SK-N-MC (cell line): ENCODE data around the gene SCCPDH.
"Not testable (repeated sequence)": the region's sequence is repeated elsewhere in the genome, so short reads cannot be mapped to it uniquely, and the experiment has no call there.

Source experiments
- DNase-seq: peaks from one replicate; pipeline ENCODE4 v3.0.0-alpha.2; 2011; ENCODE audit warnings: low read depth, low spot score
- H3K27ac ChIP-seq: fragments of 200-600 bp; sonication (generic); 2 replicates; pipeline ENCODE4 v1.5.1; 2016; ENCODE audit warnings: mixed run types
- H3K36me3 ChIP-seq: fragments of 200-600 bp; sonication (generic); 2 replicates; pipeline ENCODE4 v1.6.1; 2017; ENCODE audit warnings: antibody characterized with exemption, low read length, mixed read lengths; ENCODE audit not compliant: insufficient read depth
- H3K4me3 ChIP-seq: fragments of 200-600 bp; sonication (generic); 2 replicates; pipeline ENCODE4 v1.5.1; 2016
- H3K9ac ChIP-seq: fragments of 200-600 bp; sonication (generic); 2 replicates; pipeline ENCODE4 v1.8.0; 2017; ENCODE audit warnings: mixed run types, mixed read lengths; ENCODE audit not compliant: insufficient read length
- H3K9me3 ChIP-seq: fragments of 200-600 bp; sonication (generic); 2 replicates; pipeline ENCODE4 v1.6.1; 2017; ENCODE audit warnings: low read depth, mild to moderate bottlenecking, antibody characterized with exemption, low read length, moderate library complexity, mixed read lengths
- EZH2 ChIP-seq: fragments of 200-600 bp; sonication (generic); IDR thresholded peaks from one replicate; pipeline ENCODE4 v1.6.1; 2017; ENCODE audit warnings: antibody characterized with exemption
- FOXP2 ChIP-seq: optimal IDR thresholded peaks from 2 replicates; pipeline ENCODE3; 2011; ENCODE audit warnings: mild to moderate bottlenecking, moderate library complexity; ENCODE audit not compliant: insufficient read depth; ENCODE audit errors: extremely low read length, control extremely low read depth
- POLR2AphosphoS5 ChIP-seq: IDR thresholded peaks from 2 replicates; pipeline ENCODE4 v1.6.1; 2012; ENCODE audit warnings: mild to moderate bottlenecking, low read depth, low read length, borderline replicate concordance

The SCCPDH gene

GRCh38 chr1:246722720-246723119 lies 1.5 kb upstream of the SCCPDH start:
- peaks cover 10% of the 10 kb centered on the region for H3K36me3 ChIP-seq
- no peaks in the 10 kb centered on the region for H3K9me3 ChIP-seq
- no peak overlapping the region for H3K4me3 ChIP-seq
- no peak overlapping the region for H3K9ac ChIP-seq
- DNase-seq, result no peak
- H3K27ac ChIP-seq, result no peak overlapping the region
- TF ChIP-seq FOXP2, result no peak
- TF ChIP-seq POLR2AphosphoS5, result no peak
- no peak for TF ChIP-seq EZH2

- peaks cover 22% of the 10 kb centered on the region for H3K36me3 ChIP-seq
- TF ChIP-seq FOXP2 (no peak), EZH2 (no peak), POLR2AphosphoS5 (0 out of 2 replicates have a peak, but pooled peaks have one; percentile 54)
- H3K4me3 ChIP-seq, result peak overlapping the region; percentile 88
- H3K9ac ChIP-seq, result peak overlapping the region; percentile 82
- no peak for DNase-seq
- H3K9me3 ChIP-seq, result no peaks in the 10 kb centered on the region
- no peak overlapping the region for H3K27ac ChIP-seq
These were observed 504 bp downstream of the SCCPDH start for GRCh38 chr1:246724731-246725095.

GRCh38 chr1:246725191-246725590 lies 982 bp downstream of the SCCPDH start:
- Histone ChIP-seq H3K36me3 (peaks cover 27% of the 10 kb centered on the region), H3K4me3 (peak overlapping the region; percentile 88), H3K27ac (no peak overlapping the region), H3K9ac (peak overlapping the region; percentile 82), H3K9me3 (no peaks in the 10 kb centered on the region)
- TF ChIP-seq FOXP2 (no peak), EZH2 (no peak)
- no peak for DNase-seq

GRCh38 chr1:246726255-246726679 lies 2.1 kb downstream of the SCCPDH start:
- no peak for DNase-seq
- Histone ChIP-seq H3K9ac (no peak overlapping the region), H3K4me3 (no peak overlapping the region), H3K27ac (no peak overlapping the region), H3K9me3 (no peaks in the 10 kb centered on the region), H3K36me3 (peaks cover 37% of the 10 kb centered on the region)
- no peak for TF ChIP-seq EZH2
- TF ChIP-seq POLR2AphosphoS5, result no peak
- TF ChIP-seq FOXP2, result no peak

GRCh38 chr1:246726881-246727280 lies 2.7 kb downstream of the SCCPDH start:
- peaks cover 41% of the 10 kb centered on the region for H3K36me3 ChIP-seq
- no peak overlapping the region for H3K27ac ChIP-seq
- no peak for DNase-seq
- no peak overlapping the region for H3K9ac ChIP-seq
- no peaks in the 10 kb centered on the region for H3K9me3 ChIP-seq
- no peak for TF ChIP-seq FOXP2
- no peak for TF ChIP-seq POLR2AphosphoS5
- TF ChIP-seq EZH2, result no peak
- no peak overlapping the region for H3K4me3 ChIP-seq

DNA sequence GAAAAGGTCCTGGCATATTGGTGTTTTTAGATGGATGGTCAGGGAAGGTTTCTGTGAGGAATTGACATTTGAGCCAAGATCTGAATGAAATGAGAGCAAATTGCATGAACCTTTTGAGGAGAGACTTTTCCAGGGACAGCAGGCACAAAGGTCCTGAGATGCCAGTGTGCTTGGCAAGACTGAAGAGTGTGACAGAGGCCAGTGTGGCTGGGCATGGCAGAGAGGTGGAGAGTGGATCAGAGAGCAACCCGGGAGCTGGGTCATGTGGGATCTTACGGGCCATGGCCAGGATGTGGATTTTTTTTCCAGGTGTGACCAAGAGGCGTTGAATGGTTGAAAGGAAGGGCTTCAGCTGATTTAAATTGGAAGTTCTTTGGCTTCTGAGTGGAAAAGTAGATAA lies 3.4 kb downstream of the SCCPDH start:
- H3K4me3 ChIP-seq, result no peak overlapping the region
- H3K9ac ChIP-seq, result no peak overlapping the region
- TF ChIP-seq FOXP2 (no peak), EZH2 (no peak), POLR2AphosphoS5 (no peak)
- H3K36me3 ChIP-seq, result peaks cover 45% of the 10 kb centered on the region
- DNase-seq, result no peak
- no peaks in the 10 kb centered on the region for H3K9me3 ChIP-seq
- H3K27ac ChIP-seq, result no peak overlapping the region

DNA sequence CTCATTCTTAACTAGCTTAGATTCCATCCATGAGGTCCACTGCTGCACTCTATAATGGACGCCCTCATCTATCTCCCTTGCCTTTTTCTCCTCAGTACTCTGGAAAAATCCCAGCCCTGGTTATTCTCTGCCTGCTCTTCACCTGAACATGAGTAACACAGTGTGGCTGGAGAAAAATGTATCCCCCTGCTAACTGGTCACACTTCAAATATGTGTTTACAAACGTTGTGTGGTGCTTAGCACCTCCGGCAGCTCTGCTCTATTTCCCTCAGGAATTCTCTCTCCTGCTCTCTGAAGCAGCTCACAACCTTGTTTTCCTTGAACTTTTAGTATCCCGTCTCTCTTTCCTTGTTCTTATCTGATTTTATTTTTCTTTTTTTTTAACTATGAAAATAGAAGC lies 4.1 kb downstream of the SCCPDH start:
- Histone ChIP-seq H3K27ac (no peak overlapping the region), H3K4me3 (no peak overlapping the region), H3K9me3 (no peaks in the 10 kb centered on the region), H3K36me3 (peaks cover 49% of the 10 kb centered on the region), H3K9ac (no peak overlapping the region)
- TF ChIP-seq POLR2AphosphoS5 (no peak), EZH2 (no peak), FOXP2 (no peak)
- DNase-seq, result no peak

DNA sequence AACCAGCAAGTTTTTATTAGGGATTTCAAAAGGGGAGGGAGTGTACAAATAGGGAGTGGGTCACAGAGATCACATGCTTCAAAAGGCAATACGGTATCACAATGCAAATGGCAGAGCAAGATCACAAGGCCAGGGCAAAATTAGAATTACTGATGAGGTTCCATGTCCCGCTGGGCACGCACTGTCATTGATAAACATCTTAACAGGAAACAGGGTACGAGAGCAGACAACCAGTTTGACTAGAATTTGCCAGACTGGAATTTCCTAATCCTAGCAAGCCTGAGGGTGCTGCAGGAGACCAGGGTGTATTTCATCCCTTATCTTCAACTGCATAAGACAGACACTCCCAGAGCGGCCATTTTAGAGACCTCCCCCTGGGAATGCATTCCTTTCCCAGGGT lies 4.8 kb downstream of the SCCPDH start:
- not testable (repeated sequence) for DNase-seq, H3K4me3 ChIP-seq, H3K9ac ChIP-seq, H3K27ac ChIP-seq, H3K9me3 ChIP-seq
- H3K36me3 ChIP-seq, result peaks cover 52% of the 10 kb centered on the region

- Histone ChIP-seq H3K4me3 (no peak overlapping the region), H3K36me3 (peaks cover 62% of the 10 kb centered on the region), H3K9me3 (no peaks in the 10 kb centered on the region), H3K9ac (no peak overlapping the region), H3K27ac (no peak overlapping the region)
- DNase-seq, result no peak
- no peak for TF ChIP-seq POLR2AphosphoS5
These were observed 6.6 kb downstream of the SCCPDH start for GRCh38 chr1:246730839-246731238.

DNA sequence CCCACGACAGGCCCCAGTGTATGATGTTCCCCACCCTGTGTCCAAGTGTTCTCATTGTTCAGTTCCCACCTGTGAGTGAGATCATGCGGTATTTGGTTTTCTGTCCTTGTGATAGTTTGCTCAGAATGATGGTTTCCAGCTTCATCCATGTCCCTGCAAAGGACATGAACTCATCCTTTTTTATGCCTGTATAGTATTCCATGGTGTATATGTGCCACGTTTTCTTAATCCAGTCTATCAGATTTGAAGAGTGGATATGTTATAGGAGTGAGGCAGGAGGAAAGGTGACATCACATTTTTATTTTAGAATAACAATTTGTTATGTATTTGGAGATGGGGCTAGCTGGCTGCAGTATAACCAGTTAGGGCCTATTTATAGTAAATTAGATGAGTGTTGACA lies 7.7 kb downstream of the SCCPDH start:
- peaks cover 68% of the 10 kb centered on the region for H3K36me3 ChIP-seq
- not testable (repeated sequence) for H3K9me3 ChIP-seq, H3K27ac ChIP-seq, H3K9ac ChIP-seq, H3K4me3 ChIP-seq, DNase-seq
